Colonic mucosa (tissue), 4 donors: ENCODE data around the gene COLEC11. TPM values are rescaled to one million over a fixed set of nuclear protein-coding genes. Genes with fewer than 3 reads are reported as not detected.

Experiments used
- DNase-seq: peaks from one replicate; pipeline ENCODE4 v3.0.0-alpha.2; 2020
- H3K27ac ChIP-seq: fragments of 200-600 bp; one replicate; pipeline ENCODE4 v1.8.0; 2021
- H3K27me3 ChIP-seq: fragments of 200-600 bp; one replicate; pipeline ENCODE4 v1.8.0; 2021
- H3K36me3 ChIP-seq: fragments of 200-600 bp; one replicate; pipeline ENCODE4 v1.8.0; 2021
- H3K4me1 ChIP-seq: fragments of 200-600 bp; one replicate; pipeline ENCODE4 v1.8.0; 2021; ENCODE audit warnings: mild to moderate bottlenecking
- H3K4me3 ChIP-seq: fragments of 200-600 bp; one replicate; pipeline ENCODE4 v1.8.0; 2021
- H3K9ac ChIP-seq, 2 donors: one replicate each; pipeline ENCODE4 v1.7.0; 2013; ENCODE audit warnings: control low read depth in 2 of 2, low read depth in 2 of 2, low read length in 2 of 2
- H3K9me3 ChIP-seq: fragments of 200-600 bp; one replicate; pipeline ENCODE4 v1.8.0; 2021
- intact Hi-C: fragments of 100-400 bp; cut with DNase I; formaldehyde crosslinking; loops from one replicate; pipeline ENCODE4 v1.14.1; 2022
- total RNA-seq, 2 donors: library from RNA; stranded (reverse); fragmentation: NEBNext Ultra II Directional in 1 of 2; extraction: Animal tissue kit (Norgen Biotek cat#: 25700) in 1 of 2; gene quantifications; one replicate each; pipeline ENCODE4 v1.2.1, GENCODE V29; 2021
- TF ChIP-seq, protein P1 (sequence below): fragments of 200-600 bp; IDR thresholded peaks from one replicate; pipeline ENCODE4 v1.8.0; 2022; ENCODE audit warnings: antibody characterized with exemption, mild to moderate bottlenecking
- donor health status: healthy.
- donor health status: DM: no; HTN: no; CAD: no.
- donor health status: DM: no; HTN: no; CAD: no.

COLEC11 gene
- total RNA-seq, 2 donors from 2014 or later: 0.47 to 0.80 TPM

DNA sequence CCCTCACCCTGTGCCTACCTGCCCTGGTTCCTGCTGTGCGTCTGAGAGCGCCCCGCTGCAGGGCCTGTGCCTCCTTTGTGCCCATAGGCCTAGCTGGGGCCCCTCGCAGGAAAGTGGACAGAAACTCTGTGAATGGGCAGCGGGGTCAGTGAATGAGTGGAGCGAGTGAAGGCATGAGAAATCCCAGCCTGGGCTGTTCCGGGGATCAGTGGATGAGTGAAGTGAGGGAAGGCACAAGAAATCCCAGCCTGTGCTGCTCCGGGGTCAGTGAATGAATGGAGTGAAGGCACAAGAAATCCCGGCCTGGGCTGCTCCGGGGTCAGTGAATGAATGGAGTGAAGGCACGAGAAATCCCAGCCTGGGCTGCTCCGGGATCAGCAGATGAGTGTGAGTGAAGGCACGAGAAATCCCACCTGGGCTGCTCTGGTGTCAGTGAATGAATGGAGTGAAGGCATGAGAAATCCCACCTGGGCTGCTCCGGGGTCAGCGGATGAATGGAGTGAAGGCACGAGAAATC, 2.0 kb downstream of the COLEC11 start:
- Histone ChIP-seq H3K27ac (no peak overlapping the region), H3K36me3 (no peaks in the 10 kb centered on the region), H3K4me3 (no peak overlapping the region), H3K4me1 (no peaks in the 10 kb centered on the region), H3K9me3 (no peaks in the 10 kb centered on the region), H3K27me3 (no peaks in the 10 kb centered on the region), H3K9ac (no peak overlapping the region)
- no peak for DNase-seq
- intact Hi-C loops: no loop called here
- TF ChIP-seq, protein P1, sequence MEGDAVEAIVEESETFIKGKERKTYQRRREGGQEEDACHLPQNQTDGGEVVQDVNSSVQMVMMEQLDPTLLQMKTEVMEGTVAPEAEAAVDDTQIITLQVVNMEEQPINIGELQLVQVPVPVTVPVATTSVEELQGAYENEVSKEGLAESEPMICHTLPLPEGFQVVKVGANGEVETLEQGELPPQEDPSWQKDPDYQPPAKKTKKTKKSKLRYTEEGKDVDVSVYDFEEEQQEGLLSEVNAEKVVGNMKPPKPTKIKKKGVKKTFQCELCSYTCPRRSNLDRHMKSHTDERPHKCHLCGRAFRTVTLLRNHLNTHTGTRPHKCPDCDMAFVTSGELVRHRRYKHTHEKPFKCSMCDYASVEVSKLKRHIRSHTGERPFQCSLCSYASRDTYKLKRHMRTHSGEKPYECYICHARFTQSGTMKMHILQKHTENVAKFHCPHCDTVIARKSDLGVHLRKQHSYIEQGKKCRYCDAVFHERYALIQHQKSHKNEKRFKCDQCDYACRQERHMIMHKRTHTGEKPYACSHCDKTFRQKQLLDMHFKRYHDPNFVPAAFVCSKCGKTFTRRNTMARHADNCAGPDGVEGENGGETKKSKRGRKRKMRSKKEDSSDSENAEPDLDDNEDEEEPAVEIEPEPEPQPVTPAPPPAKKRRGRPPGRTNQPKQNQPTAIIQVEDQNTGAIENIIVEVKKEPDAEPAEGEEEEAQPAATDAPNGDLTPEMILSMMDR: no peak

DNA sequence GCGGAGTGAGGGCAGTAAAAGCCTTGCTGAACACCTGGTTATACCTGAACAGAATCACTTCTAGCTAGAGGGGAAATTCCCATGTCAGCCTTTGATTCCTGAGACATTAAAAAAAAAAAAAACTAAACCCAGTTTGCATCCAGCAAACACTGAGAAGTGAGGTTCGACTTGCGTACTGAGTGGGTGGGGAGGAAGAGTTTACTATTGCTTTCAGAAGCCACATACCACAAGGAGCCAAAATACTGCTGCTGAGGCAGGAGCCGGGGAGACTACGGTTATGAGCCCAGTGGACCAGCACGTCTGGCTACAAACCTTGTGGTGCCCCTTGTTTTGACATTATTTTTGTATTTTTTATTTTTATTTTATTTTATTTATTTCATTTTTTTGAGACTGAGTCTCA, 2.7 kb downstream of the COLEC11 start:
- H3K36me3 ChIP-seq: no peaks in the 10 kb centered on the region
- H3K4me1 ChIP-seq: no peaks in the 10 kb centered on the region
- no peak overlapping the region for H3K4me3 ChIP-seq
- no peak overlapping the region for H3K27ac ChIP-seq
- TF ChIP-seq, protein P1: no peak
- no peak overlapping the region for H3K9ac ChIP-seq
- no peak for DNase-seq
- no peaks in the 10 kb centered on the region for H3K27me3 ChIP-seq
- intact Hi-C loops: no loop called here
- H3K9me3 ChIP-seq: no peaks in the 10 kb centered on the region

DNA sequence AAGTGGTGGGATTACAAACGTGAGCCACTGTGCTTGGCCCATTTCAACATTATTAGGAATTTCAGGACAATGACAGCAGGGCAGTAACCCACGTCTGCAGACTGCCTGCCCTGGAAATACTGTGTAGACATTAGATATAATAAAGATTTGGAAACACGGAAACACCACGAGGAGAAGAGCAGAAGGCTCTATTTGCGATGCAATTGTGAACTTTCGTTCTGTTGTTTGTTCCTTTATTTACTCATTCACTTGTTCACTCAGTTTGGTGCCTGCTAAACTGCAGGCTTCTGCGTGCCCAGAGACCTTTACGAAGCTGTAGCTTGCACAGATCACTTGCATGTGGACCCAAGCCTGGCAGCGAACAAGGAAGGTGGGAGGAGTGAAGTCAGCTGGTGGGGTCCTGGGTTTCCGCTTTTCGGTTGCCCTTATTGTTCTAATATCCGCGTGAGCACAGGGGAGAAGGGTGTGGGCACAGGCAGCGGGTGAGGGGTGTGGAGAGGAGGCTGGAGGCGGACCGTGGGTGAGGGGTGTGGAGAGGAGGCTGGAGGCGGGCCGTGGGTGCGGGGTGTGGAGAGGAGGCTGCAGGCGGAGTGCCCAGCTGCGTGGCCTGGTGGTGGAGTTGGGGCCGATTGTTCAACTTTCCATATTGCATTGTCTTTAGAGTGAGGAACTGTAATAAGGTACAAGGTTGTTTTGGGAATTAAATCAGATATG, 3.4 kb downstream of the COLEC11 start:
- intact Hi-C loops: no loop called here
- Histone ChIP-seq H3K4me3 (no peak overlapping the region), H3K27me3 (no peaks in the 10 kb centered on the region), H3K36me3 (no peaks in the 10 kb centered on the region), H3K9ac (no peak overlapping the region), H3K9me3 (no peaks in the 10 kb centered on the region), H3K27ac (no peak overlapping the region), H3K4me1 (no peaks in the 10 kb centered on the region)
- no peak for DNase-seq
- TF ChIP-seq, protein P1: no peak

DNA sequence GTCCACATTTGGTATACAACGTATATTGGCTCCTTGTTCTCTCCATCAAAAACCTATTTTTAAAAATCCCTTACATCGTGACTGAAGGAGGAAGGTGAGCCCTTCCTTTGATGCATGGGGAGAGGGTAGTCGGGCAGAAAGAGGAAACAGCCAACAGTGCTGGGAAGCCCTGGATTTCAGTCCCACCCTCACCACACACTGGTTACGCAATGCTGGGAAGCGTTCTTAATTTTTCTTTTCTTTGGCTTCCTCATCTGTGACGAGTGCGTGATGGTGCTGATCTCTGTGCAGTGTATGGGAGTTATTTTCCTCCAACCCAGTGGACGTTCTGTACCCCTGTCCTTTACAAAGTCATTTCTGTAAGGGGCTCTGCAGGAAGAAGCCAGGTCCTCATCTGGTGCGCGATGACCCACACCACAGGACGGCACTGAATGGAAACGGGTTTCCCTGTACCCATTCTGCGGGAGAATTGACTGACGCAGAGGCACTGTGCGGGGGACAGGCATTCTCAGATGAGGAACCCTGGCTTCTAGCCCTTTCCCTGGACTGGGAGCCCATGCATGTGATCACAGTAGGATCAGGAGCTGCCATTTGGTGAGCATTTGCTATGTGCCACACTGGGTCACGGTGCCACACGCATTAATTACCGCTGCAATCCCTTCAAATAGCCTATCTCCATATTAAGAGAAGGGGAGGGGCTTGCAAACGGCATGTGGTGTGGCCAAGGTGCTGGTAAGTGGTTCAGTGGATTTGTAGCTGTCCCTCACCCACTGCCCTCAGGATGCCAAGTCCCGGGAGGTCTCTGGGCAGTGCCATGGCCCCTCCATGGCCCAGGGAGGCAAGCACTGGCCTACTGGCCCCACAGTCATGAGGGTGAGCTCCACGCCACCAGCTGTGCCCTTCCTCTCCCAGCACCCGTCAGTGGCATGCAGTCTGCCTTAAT, 4.3 kb downstream of the COLEC11 start:
- no peak for DNase-seq
- H3K9ac ChIP-seq: no peak overlapping the region

DNA sequence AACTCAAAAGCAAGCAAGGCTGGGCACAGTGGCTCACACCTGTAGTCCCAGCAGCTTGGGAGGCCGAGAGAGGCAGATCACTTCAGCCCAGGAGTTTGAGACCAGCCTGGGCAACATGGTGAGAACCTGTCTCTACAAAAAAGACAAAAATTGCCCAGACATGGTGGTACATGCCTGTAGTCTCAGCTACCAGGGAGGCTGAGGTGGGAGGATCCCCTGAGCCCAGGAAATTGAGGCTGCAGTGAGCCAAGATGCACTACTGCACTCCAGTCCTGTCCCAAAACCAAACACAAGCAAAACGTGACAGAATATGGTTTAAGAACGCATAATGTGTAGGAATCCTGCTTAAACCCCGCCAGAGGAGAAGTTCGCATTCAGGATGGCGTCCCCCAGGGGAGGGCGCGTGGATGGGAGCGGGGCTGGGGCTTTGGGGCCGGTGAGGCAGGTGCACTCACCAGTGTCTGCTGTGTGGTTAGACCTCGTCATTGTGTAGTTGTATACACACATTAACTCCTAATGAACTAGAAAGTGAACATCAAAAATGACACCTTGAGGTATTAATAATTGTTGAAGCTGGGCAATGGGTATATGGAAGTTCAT, 5.4 kb downstream of the COLEC11 start:
- intact Hi-C loops: no loop called here
- H3K9me3 ChIP-seq: no peaks in the 10 kb centered on the region
- no peaks in the 10 kb centered on the region for H3K36me3 ChIP-seq
- no peak overlapping the region for H3K9ac ChIP-seq
- H3K27ac ChIP-seq: no peak overlapping the region
- TF ChIP-seq, protein P1: no peak
- H3K4me1 ChIP-seq: no peaks in the 10 kb centered on the region
- H3K27me3 ChIP-seq: no peaks in the 10 kb centered on the region
- no peak overlapping the region for H3K4me3 ChIP-seq
- DNase-seq: no peak

More for the DNA sequence above, 4.3 kb downstream of the COLEC11 start:
- TF ChIP-seq, protein P1: no peak
- H3K27ac ChIP-seq: no peak overlapping the region
- no peaks in the 10 kb centered on the region for H3K4me1 ChIP-seq
- intact Hi-C loops: no loop called here
- H3K4me3 ChIP-seq: no peak overlapping the region
- no peaks in the 10 kb centered on the region for H3K27me3 ChIP-seq
- H3K36me3 ChIP-seq: no peaks in the 10 kb centered on the region
- no peaks in the 10 kb centered on the region for H3K9me3 ChIP-seq
